SK-N-SH (cell line): ENCODE results near the gene BEX3. TPM values are rescaled to one million over a fixed set of nuclear protein-coding genes. Genes with fewer than 3 reads are reported as not detected.
"Not testable (repeated sequence)": the region's sequence is repeated elsewhere in the genome, so short reads cannot be mapped to it uniquely, and the experiment has no call there.

ENCODE experiments used
- CTCF ChIA-PET: fragments of 300-600, 350-600 bp; formaldehyde crosslinking; extraction: SDS; loops from one replicate; lab custom pipeline; 2021; lab: Yijun Ruan, JAX
- POLR2A ChIA-PET: fragments of 350-600 bp; sonication (Branson Sonifier 250); formaldehyde crosslinking; extraction: SDS; loops from one replicate; lab custom pipeline; 2020; ENCODE audit warnings: antibody characterized with exemption, inconsistent platforms; lab: Yijun Ruan, JAX
- DNase-seq: peaks from one replicate; pipeline ENCODE4 v3.0.0; 2012
- H2AFZ ChIP-seq: fragments of 200-600 bp; sonication (generic); 2 replicates; pipeline ENCODE4 v1.8.1; 2016; ENCODE audit warnings: antibody characterized with exemption, mild to moderate bottlenecking, low read depth
- H3F3A ChIP-seq: fragments of 200-600 bp; sonication (generic); replicated peaks from 2 replicates; pipeline ENCODE3; 2016; ENCODE audit warnings: antibody characterized with exemption, mild to moderate bottlenecking; ENCODE audit not compliant: insufficient read depth
- H3K27ac ChIP-seq, 2 experiments: fragments of 200-500 bp in 1 of 2; fragments of 200-600 bp in 1 of 2; sonication (Bioruptor generic) in 1 of 2; sonication (generic), shearing (Covaris generic) in 1 of 2; 2 replicates each; pipeline versions ENCODE4 v1.5.1 to v1.6.1; 2014 to 2016; ENCODE audit warnings: low read depth in 2 of 2, inconsistent platforms in 1 of 2, low read length in 1 of 2, mild to moderate bottlenecking in 1 of 2, mixed read lengths in 1 of 2
- H3K27me3 ChIP-seq: fragments of 200-600 bp; sonication (generic), shearing (Covaris generic); 2 replicates; pipeline ENCODE4 v1.6.1; 2016; ENCODE audit warnings: mixed run types; ENCODE audit not compliant: insufficient read depth
- H3K36me3 ChIP-seq, 2 experiments: fragments of 200-500 bp in 1 of 2; fragments of 200-600 bp in 1 of 2; sonication (Bioruptor generic) in 1 of 2; sonication (generic) in 1 of 2; replicated peaks in 1 of 2; 2 replicates each; pipeline versions ENCODE3 to v1.5.1; 2014 to 2016; ENCODE audit warnings: low read length in 1 of 2, mild to moderate bottlenecking in 1 of 2; ENCODE audit not compliant: insufficient read depth in 2 of 2, control insufficient read depth in 1 of 2
- H3K4me1 ChIP-seq, 2 experiments: fragments of 200-500 bp in 1 of 2; fragments of 200-600 bp in 1 of 2; sonication (Bioruptor generic) in 1 of 2; sonication (generic), shearing (Covaris generic) in 1 of 2; 2 replicates each; pipeline versions ENCODE4 v1.5.1 to v1.6.1; 2014 to 2016; ENCODE audit warnings: low read depth in 1 of 2, low read length in 1 of 2, mixed run types in 1 of 2; ENCODE audit not compliant: insufficient read depth in 2 of 2, control insufficient read depth in 1 of 2
- H3K4me2 ChIP-seq: fragments of 200-600 bp; sonication (generic), shearing (Covaris generic); 2 replicates; pipeline ENCODE4 v1.6.1; 2017; ENCODE audit warnings: mixed run types
- H3K4me3 ChIP-seq, 2 experiments: fragments of 200-500 bp in 1 of 2; fragments of 200-600 bp in 1 of 2; sonication (Bioruptor generic) in 1 of 2; sonication (generic), shearing (Covaris generic) in 1 of 2; 2 replicates each; pipeline versions ENCODE4 v1.5.1 to v1.8.1; 2014 to 2016; ENCODE audit warnings: low read depth in 2 of 2, inconsistent platforms in 1 of 2, low read length in 1 of 2, mild to moderate bottlenecking in 1 of 2, mixed read lengths in 1 of 2, moderate library complexity in 1 of 2
- H3K79me2 ChIP-seq: fragments of 200-600 bp; sonication (generic); 2 replicates; pipeline ENCODE4 v1.8.1; 2017; ENCODE audit warnings: mild to moderate bottlenecking; ENCODE audit not compliant: insufficient read depth
- H3K9ac ChIP-seq: fragments of 200-600 bp; sonication (generic); 2 replicates; pipeline ENCODE4 v1.6.1; 2017; ENCODE audit warnings: mixed run types
- H3K9me2 ChIP-seq: fragments of 200-600 bp; sonication (generic); 2 replicates; pipeline ENCODE4 v1.6.1; 2017; ENCODE audit warnings: mixed run types
- H3K9me3 ChIP-seq: fragments of 200-600 bp; sonication (generic); 2 replicates; pipeline ENCODE4 v1.6.1; 2017; ENCODE audit warnings: mixed run types, mild to moderate bottlenecking, moderate library complexity
- H4K20me1 ChIP-seq: fragments of 200-600 bp; sonication (generic); 2 replicates; pipeline ENCODE4 v1.6.1; 2017; ENCODE audit warnings: mild to moderate bottlenecking, mixed run types; ENCODE audit not compliant: insufficient read depth
- CHD2 ChIP-seq: fragments of 150-350 bp; IDR thresholded peaks from 2 replicates; pipeline ENCODE4 v1.6.1; 2018; ENCODE audit warnings: low read length; ENCODE audit not compliant: partially characterized antibody
- ELF1 ChIP-seq: IDR thresholded peaks from 2 replicates; pipeline ENCODE4 v1.4.0; 2012
- EP300 ChIP-seq, 2 experiments: IDR thresholded peaks; 2 replicates each; pipeline versions ENCODE4 v1.4.0 to v1.6.1; 2012; ENCODE audit warnings: borderline replicate concordance in 1 of 2, low read depth in 1 of 2, low read length in 1 of 2
- GABPA ChIP-seq: IDR thresholded peaks from 2 replicates; pipeline ENCODE4 v1.4.0; 2012; ENCODE audit warnings: low read depth, mild to moderate bottlenecking
- GATA2 ChIP-seq: sonication (generic); formaldehyde crosslinking; IDR thresholded peaks from 2 replicates; pipeline ENCODE4 v1.5.0; 2020; ENCODE audit warnings: mild to moderate bottlenecking, missing genetic modification reagents
- JUND ChIP-seq: IDR thresholded peaks from 2 replicates; pipeline ENCODE4 v1.4.0; 2012
- MAX ChIP-seq: IDR thresholded peaks from 2 replicates; pipeline ENCODE4 v1.4.0; 2012; ENCODE audit warnings: low read depth
- MXI1 ChIP-seq: IDR thresholded peaks from 2 replicates; pipeline ENCODE4 v1.6.1; 2012; ENCODE audit warnings: mild to moderate bottlenecking, low read depth, low read length, improper control_type of control experiment
- NFIC ChIP-seq: IDR thresholded peaks from 2 replicates; pipeline ENCODE4 v1.4.0; 2012; ENCODE audit warnings: borderline replicate concordance
- PBX3 ChIP-seq: IDR thresholded peaks from 2 replicates; pipeline ENCODE4; 2012
- POLR2AphosphoS5 ChIP-seq: IDR thresholded peaks from 2 replicates; pipeline ENCODE4 v1.6.1; 2012; ENCODE audit warnings: low read depth, low read length
- RAD21 ChIP-seq: IDR thresholded peaks from 2 replicates; pipeline ENCODE4 v1.6.1; 2012; ENCODE audit warnings: mild to moderate bottlenecking, low read length
- RCOR1 ChIP-seq: fragments of 150-350 bp; IDR thresholded peaks from 2 replicates; pipeline ENCODE4 v1.6.1; 2017; ENCODE audit warnings: antibody characterized with exemption, low read length
- RXRA ChIP-seq: IDR thresholded peaks from 2 replicates; pipeline ENCODE4 v1.4.0; 2012; ENCODE audit warnings: low read depth, mild to moderate bottlenecking, borderline replicate concordance
- TCF12 ChIP-seq: IDR thresholded peaks from 2 replicates; pipeline ENCODE4 v1.4.0; 2012
- USF1 ChIP-seq: IDR thresholded peaks from 2 replicates; pipeline ENCODE4 v1.4.0; 2012; ENCODE audit warnings: low read depth, borderline replicate concordance
- USF2 ChIP-seq: fragments of 150-350 bp; IDR thresholded peaks from 2 replicates; pipeline ENCODE4 v1.6.1; 2017; ENCODE audit warnings: antibody characterized with exemption, low read length, low read depth, borderline replicate concordance
- WGBS: methylation state at CpG from one replicate; pipeline ENCODE4 v1.1.6; 2017; ENCODE audit warnings: low lambda C conversion rate; 5-methylcytosine and 5-hydroxymethylcytosine counted together
- polyA plus RNA-seq, 3 experiments: library from polyadenylated mRNA; depleted of rRNA; stranded (reverse); fragments of >200 nt; gene quantifications; 2 replicates each; pipeline ENCODE4 v1.2.3, GENCODE V29; 2012

Gene BEX3
- polyA plus RNA-seq, 1 of the 3 experiments (the other 2 are of a cell fraction): 392 TPM

- ChIA-PET CTCF (no interaction called here), POLR2A (no interaction called here)
- H4K20me1 ChIP-seq: no peaks in the 10 kb centered on the region
- H2AFZ ChIP-seq: no peak overlapping the region
- no peak for TF ChIP-seq EP300 (IDR thresholded peaks at IDR 0.05; ENCODE audit: borderline replicate concordance in 1 of 2, low read depth in 1 of 2, low read length in 1 of 2)
- TF ChIP-seq GABPA: no peak
- TF ChIP-seq POLR2AphosphoS5: no peak
- no peak for TF ChIP-seq MXI1
- no peak for TF ChIP-seq TCF12
- no peak for TF ChIP-seq GATA2 (CRISPR knock-in tag)
- no peak for TF ChIP-seq ELF1
- no peak for TF ChIP-seq RXRA
- TF ChIP-seq JUND: no peak
- TF ChIP-seq NFIC: no peak
- no peak for TF ChIP-seq CHD2
- no peak for TF ChIP-seq USF2
- no peak for TF ChIP-seq USF1
- no peak for TF ChIP-seq PBX3
- TF ChIP-seq MAX: no peak
- TF ChIP-seq RCOR1: no peak
- no peak for TF ChIP-seq RAD21
- no peak for DNase-seq
- 50% methylated on average over 2 of the region's 2 CpGs for WGBS
- peaks cover 7 to 9% of the 10 kb centered on the region in 2 experiments for H3K36me3 ChIP-seq
- peaks cover 26% of the 10 kb centered on the region for H3K79me2 ChIP-seq
- peaks cover 0 to 3% of the 10 kb centered on the region in 2 experiments; a peak in 2 of 4 replicates for H3K4me1 ChIP-seq
- no peaks in the 10 kb centered on the region for H3K9me2 ChIP-seq
- peak overlapping the region; percentile 84 for H3K4me2 ChIP-seq
- no peaks in the 10 kb centered on the region for H3K9me3 ChIP-seq
- peak overlapping the region; percentile 93; the same call in 1 of the 2 replicates for H3K9ac ChIP-seq
- H3K4me3 ChIP-seq: peak overlapping the region; percentile 69 to 74
- H3K27ac ChIP-seq: no peak overlapping the region
- H3K27me3 ChIP-seq: no peaks in the 10 kb centered on the region
- no peaks in the 10 kb centered on the region for H3F3A ChIP-seq
Observed at GRCh38 chrX:103357871-103358270, 18.5 kb upstream of the BEX3 start.

- H4K20me1 ChIP-seq, H3K9me3 ChIP-seq, H3K4me3 ChIP-seq, CTCF ChIA-PET, H3K27ac ChIP-seq, POLR2A ChIA-PET, H3K4me2 ChIP-seq, H2AFZ ChIP-seq, H3K27me3 ChIP-seq, H3K36me3 ChIP-seq, H3K9ac ChIP-seq, H3F3A ChIP-seq, H3K9me2 ChIP-seq, DNase-seq, H3K4me1 ChIP-seq: not testable (repeated sequence)
- peaks cover 26% of the 10 kb centered on the region for H3K79me2 ChIP-seq
- 54% methylated on average over 3 of the region's 3 CpGs for WGBS
Observed at GRCh38 chrX:103359605-103360004, 16.7 kb upstream of the BEX3 start.
